NCI-H82 treated with DMSO at 0.1 percent for 48 hours (cell line): ENCODE results near the gene NOC2L.

ENCODE experiments used
- DNase-seq: peaks from one replicate; lab custom pipeline; 2025; ENCODE audit not compliant: unreplicated experiment; lab: John Stamatoyannopoulos, UW

Gene NOC2L

GRCh38 chr1:958823-959730, at the start of gene NOC2L:
TSS of gene NOC2L (minus strand) at chr1:959256. CDS start at chr1:959240, 16 bp downstream.
- peak; percentile 59 for DNase-seq

- no peak for DNase-seq
Observed at GRCh38 chr1:1006305-1007159, 47.5 kb upstream of the NOC2L start.

GRCh38 chr1:1005774-1006304, 46.8 kb upstream of the NOC2L start:
- DNase-seq: no peak

DNA sequence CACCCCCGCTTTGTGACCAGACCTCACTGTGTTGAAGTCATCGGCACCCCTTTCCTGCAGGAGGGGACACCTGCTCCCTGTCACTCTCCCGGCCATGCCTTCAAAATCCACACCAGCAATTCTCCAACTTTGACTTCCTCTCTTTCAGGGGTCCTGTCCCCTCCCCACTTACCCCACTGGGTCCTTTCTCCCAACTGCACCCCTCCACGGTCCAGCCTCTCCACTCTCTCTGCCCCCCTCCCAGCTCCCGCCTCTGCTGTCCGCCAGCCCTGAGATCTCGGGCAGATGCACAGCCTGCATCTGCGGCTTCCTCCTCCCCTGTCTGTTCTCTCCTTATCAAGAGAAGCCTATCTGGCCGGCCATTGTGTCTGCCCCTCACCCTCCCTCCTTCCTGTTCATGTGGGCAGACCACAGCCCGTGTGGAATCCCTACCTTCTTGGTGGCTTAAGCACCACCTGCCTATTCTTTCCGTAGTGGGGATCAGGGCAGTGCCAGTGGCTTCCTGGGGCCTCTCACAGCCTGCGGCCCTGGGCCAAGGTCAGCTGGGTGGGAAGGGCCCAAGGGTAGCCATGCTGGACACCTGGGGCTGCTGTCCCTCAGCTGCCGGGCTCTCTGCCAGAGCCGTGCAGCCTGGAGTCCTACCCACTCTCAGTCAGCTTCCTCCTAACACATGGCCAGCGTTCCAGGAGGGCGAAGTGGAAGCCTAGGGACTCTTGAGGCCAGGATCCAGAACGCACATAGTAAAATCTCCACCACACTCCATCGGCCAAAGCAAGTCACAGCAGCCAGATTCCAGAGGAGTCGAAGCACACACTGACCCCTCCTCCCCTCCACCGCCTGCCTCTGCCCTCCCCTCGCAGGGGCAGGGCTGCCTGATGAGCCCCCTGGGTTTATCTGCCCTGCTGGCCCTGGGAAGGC, 46.0 kb upstream of the NOC2L start:
- no peak for DNase-seq

GRCh38 chr1:1004420-1004779, 45.3 kb upstream of the NOC2L start:
- no peak for DNase-seq

- no peak for DNase-seq
Observed at GRCh38 chr1:1003618-1004419, 44.8 kb upstream of the NOC2L start.

GRCh38 chr1:1001057-1001783, 42.2 kb upstream of the NOC2L start:
- DNase-seq: no peak

DNA sequence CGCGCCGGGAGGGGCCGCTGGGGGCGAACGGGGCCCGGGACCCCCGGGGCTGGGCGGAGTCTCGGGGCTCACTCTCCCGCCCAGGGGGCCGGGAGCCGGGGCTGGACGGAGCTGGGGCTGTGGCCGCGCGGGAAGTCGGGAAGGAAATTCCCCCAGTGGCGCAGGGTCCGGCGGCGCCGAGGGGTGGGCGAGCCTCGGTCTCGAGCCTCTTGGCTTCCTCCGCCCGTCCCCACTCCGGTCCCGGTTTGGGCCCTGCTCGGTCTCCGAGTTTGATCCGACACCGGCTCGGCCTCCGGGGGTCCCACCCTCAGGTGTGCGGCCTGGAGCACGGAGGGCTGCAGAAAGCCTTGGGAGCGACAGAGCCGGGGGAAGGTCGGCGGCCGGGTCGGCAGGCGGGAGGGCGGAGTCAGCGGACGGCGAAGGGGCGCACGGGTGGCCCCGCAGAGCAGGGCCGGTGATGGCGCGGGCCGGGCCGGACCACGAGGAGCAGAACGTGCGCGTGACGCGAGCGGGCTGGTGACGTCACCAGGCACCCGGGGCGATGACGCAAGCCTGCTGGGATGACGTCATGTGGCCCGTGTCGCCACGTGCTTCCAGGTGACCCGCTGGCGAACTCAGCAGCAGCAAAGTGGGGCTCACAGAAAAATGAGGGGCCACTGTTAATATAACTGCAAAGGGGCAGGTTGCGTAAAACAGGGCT, 41.5 kb upstream of the NOC2L start:
- DNase-seq: no peak

DNA sequence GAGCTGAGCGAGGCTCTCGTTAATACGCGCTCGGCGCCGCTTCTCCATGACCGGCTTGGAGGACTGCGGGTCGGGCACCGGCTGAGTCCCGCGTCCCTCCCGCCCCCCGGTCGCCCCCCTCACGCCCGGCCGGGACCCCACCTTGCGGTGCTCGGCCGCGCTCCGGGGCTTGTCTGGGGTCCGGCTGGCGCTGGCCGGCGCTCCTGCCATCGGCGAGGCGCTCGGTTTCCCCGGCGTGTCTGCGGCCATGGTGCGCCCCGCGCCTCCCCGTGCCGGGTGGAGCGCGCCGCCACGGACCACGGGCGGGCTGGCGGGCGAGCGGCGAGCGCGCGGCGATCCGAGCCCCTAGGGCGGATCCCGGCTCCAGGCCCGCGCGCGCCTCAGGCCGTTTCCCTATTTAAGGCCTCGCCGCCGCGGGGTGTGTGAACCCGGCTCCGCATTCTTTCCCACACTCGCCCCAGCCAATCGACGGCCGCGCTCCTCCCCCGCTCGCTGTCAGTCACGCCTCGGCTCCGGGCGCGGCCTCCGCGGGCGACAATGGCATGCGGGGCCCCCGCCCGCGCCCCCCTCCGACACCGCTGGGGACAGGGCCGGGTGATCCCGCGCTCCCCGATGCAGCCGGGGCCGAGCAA, 40.8 kb upstream of the NOC2L start, which contains the start of gene HES4:
HES4 (minus strand) TSS at position 373 of the 632 bp plus-strand sequence; CDS start at position 249, 124 bp downstream.
- peak; percentile 45 for DNase-seq

DNA sequence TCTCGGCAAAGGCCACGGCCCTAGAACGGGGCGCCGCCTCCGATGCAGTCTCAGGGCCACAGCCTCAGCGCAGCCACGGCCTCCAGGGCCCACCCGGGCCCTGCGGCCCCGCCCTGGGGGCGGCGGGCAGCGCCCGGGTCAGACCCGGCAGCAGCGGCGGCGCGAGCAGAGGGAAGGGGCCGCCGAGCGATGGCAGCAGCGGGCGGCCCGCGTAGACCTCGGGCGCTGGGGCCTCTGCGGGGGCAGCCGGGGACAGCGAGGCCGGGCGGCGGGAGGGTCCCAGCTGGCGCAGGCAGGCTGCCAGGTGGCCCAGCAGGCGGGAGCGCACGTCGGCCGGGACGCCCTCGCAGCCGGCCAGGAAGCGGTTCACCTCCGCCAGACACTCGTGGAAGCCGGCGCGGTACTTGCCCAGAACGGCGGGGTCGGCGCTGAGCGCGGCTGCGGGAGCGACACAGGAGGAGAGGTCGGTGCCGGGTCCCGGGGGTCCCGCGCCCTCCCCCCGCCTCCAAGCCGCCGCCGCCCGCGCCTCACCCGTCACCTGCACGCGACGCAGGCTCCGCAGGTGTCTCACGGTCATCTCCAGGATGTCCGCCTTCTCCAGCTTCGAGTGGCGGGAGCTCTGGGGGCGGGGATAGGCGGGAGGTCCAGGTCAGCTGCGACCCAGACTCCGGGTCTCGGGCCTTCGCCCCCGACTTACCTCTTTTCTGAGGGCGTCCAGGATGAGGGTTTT, 40.1 kb upstream of the NOC2L start:
- DNase-seq: no peak

DNA sequence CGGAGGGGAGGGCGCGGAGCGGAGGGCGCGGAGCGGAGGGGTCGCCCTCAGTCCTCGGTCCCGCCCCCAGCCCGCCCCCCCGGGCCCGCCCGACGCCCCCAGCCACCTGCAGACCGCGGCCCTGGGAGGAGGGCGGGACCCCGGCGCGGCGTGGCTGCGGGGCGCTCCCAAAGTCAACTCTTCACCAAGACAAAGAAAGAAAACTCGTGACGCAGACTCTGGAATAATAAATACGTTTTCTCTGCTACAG, 39.6 kb upstream of the NOC2L start:
- no peak for DNase-seq

GRCh38 chr1:997993-998744, 39.1 kb upstream of the NOC2L start:
- no peak for DNase-seq

GRCh38 chr1:997713-997992, 38.6 kb upstream of the NOC2L start:
- DNase-seq: no peak

DNA sequence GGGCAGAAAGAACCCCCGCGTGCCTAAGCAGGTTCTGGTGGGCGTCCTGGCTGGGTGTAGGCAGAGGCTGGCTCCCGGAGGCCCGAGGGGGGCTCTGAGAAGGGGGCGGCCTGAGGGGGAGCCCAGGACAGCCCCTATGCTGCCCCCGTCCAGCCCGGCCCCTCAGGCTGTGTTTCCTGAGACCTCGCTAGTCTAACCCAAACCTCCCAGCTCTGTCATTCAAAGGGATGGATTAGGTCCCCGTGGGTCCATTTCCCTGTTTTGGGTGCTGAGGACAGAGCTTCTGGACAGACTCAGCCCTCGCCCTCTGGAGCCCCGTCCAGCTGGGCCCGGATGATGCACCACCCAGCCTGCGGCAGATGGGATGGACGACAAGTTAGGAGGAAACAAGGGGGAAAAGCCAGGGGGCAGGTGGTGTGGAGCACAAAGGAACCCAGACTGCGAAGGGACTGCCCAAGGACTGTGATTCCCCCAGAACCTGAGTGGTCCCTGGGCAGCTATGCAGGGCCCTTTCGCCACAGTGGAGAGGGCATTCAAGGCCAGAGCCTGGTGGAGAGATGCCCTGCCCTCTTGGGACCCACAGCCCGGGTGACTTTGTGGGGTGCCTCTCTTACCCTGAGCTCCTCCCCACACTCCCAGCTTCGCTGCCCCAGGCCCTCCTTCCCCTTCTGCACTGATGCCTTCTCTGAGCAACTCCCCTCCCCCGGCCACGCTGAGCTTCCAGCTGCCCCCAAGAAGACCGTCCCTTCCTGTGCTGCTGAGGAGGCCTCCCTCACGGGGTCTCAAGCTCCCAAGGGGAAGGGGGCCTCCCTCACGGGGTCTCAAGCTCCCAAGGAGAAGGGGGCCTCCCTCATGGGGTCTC, 38.0 kb upstream of the NOC2L start:
- DNase-seq: no peak

- DNase-seq: no peak
Observed at GRCh38 chr1:995665-996633, 36.9 kb upstream of the NOC2L start.
